NCI-H2081 treated with DMSO at 0.1 percent for 48 hours (cell line): Measurements from ENCODE around the gene UXT.
"Not testable (repeated sequence)": the region's sequence is repeated elsewhere in the genome, so short reads cannot be mapped to it uniquely, and the experiment has no call there.

Experiments used
- DNase-seq: peaks from one replicate; lab custom pipeline; 2025; lab: John Stamatoyannopoulos, UW

The UXT gene

GRCh38 chrX:47658684-47659420, at the start of gene UXT:
UXT (minus strand) TSS chrX:47659180; CDS start chrX:47658927, 253 bp downstream.
- DNase-seq = peak; percentile 67

GRCh38 chrX:47707031-47707780, 48.2 kb upstream of the UXT start:
- no peak for DNase-seq

- no peak for DNase-seq
Measured at GRCh38 chrX:47706575-47706974, 47.6 kb upstream of the UXT start.

- DNase-seq = no peak
Measured at GRCh38 chrX:47704736-47705135, 45.8 kb upstream of the UXT start.

GRCh38 chrX:47697181-47697580, 38.2 kb upstream of the UXT start:
- DNase-seq = no peak

GRCh38 chrX:47690175-47690574, 31.2 kb upstream of the UXT start:
- no peak for DNase-seq

GRCh38 chrX:47687263-47687662, 28.3 kb upstream of the UXT start:
- peak; percentile 11 for DNase-seq

GRCh38 chrX:47683829-47684205, 24.8 kb upstream of the UXT start:
- no peak for DNase-seq

GRCh38 chrX:47683184-47683828, 24.3 kb upstream of the UXT start:
- no peak for DNase-seq

GRCh38 chrX:47675959-47676859, 17.2 kb upstream of the UXT start:
- DNase-seq = not testable (repeated sequence)

- DNase-seq = no peak
Measured at GRCh38 chrX:47674776-47675175, 15.8 kb upstream of the UXT start.

- DNase-seq = not testable (repeated sequence)
Measured at GRCh38 chrX:47665797-47666196, 6.8 kb upstream of the UXT start.

GRCh38 chrX:47664737-47665136, 5.8 kb upstream of the UXT start:
- DNase-seq = no peak

GRCh38 chrX:47662144-47662657, 3.2 kb upstream of the UXT start:
- no peak for DNase-seq

- no peak for DNase-seq
Measured at GRCh38 chrX:47661539-47661938, 2.6 kb upstream of the UXT start.

- no peak for DNase-seq
Measured at GRCh38 chrX:47659421-47659726, 394 bp upstream of the UXT start.

- no peak for DNase-seq
Measured at GRCh38 chrX:47658301-47658683, 688 bp downstream of the UXT start.

GRCh38 chrX:47651043-47651905, 7.7 kb downstream of the UXT start:
- no peak for DNase-seq

- DNase-seq = peak; percentile 88
Measured at GRCh38 chrX:47650164-47651042, 8.6 kb downstream of the UXT start, which contains the start of gene ELK1. ELK1 (minus strand) TSS chrX:47650563; CDS start chrX:47641441, 9,122 bp downstream.

GRCh38 chrX:47649781-47650163, 9.2 kb downstream of the UXT start:
- no peak for DNase-seq
